MM.1S (cell line): ENCODE data around the gene AZI2.

Experiments used
- DNase-seq: peaks from one replicate; pipeline ENCODE4 v3.0.0-alpha.2; 2015
- H2AFZ ChIP-seq: fragments of 300-600 bp; sonication (generic); 2 replicates; pipeline ENCODE4 v1.6.0; 2016; ENCODE audit warnings: antibody characterized with exemption, low read length
- H3F3A ChIP-seq: fragments of 300-600 bp; sonication (generic); 2 replicates; pipeline ENCODE4 v1.6.1; 2016; ENCODE audit warnings: mild to moderate bottlenecking, antibody characterized with exemption, low read length, moderate library complexity, mixed read lengths; ENCODE audit not compliant: insufficient read depth
- H3K27ac ChIP-seq: fragments of 300-600 bp; sonication (generic); 2 replicates; pipeline ENCODE4 v1.5.1; 2016; ENCODE audit warnings: mild to moderate bottlenecking, low read length
- H3K27me3 ChIP-seq: fragments of 300-600 bp; sonication (generic); replicated peaks from 2 replicates; pipeline ENCODE4 v1.6.0; 2016; ENCODE audit warnings: low read length; ENCODE audit not compliant: insufficient read depth
- H3K36me3 ChIP-seq: fragments of 300-600 bp; sonication (generic); replicated peaks from 2 replicates; pipeline ENCODE4 v1.6.1; 2016; ENCODE audit warnings: mild to moderate bottlenecking, low read length, mixed read lengths; ENCODE audit not compliant: insufficient read depth
- H3K4me1 ChIP-seq: fragments of 300-600 bp; sonication (generic); 2 replicates; pipeline ENCODE4 v1.6.1; 2016; ENCODE audit warnings: low read length, mixed read lengths
- H3K4me2 ChIP-seq: fragments of 300-600 bp; sonication (generic); 2 replicates; pipeline ENCODE4 v1.6.0; 2016; ENCODE audit warnings: low read depth, low read length
- H3K4me3 ChIP-seq: fragments of 300-600 bp; sonication (generic); 2 replicates; pipeline ENCODE4 v1.5.1; 2016; ENCODE audit warnings: low read length, mixed read lengths
- H3K79me2 ChIP-seq: fragments of 300-600 bp; sonication (generic); 2 replicates; pipeline ENCODE4 v1.6.1; 2016; ENCODE audit warnings: mixed run types, low read length, mixed read lengths
- H3K9ac ChIP-seq: fragments of 300-600 bp; sonication (generic); 2 replicates; pipeline ENCODE4 v1.6.1; 2016; ENCODE audit warnings: low read length, mixed read lengths
- H3K9me2 ChIP-seq: fragments of 300-600 bp; sonication (generic); replicated peaks from 2 replicates; pipeline ENCODE4 v1.6.1; 2016; ENCODE audit warnings: mild to moderate bottlenecking, low read length, mixed read lengths; ENCODE audit not compliant: insufficient read depth
- H3K9me3 ChIP-seq: fragments of 300-600 bp; sonication (generic); replicated peaks from 2 replicates; pipeline ENCODE4 v1.6.1; 2016; ENCODE audit warnings: mild to moderate bottlenecking, low read length, mixed read lengths; ENCODE audit not compliant: insufficient read depth
- H4K20me1 ChIP-seq: fragments of 300-600 bp; sonication (generic); 2 replicates; pipeline ENCODE4 v1.6.1; 2016; ENCODE audit warnings: mild to moderate bottlenecking, low read length, moderate library complexity, mixed read lengths; ENCODE audit not compliant: insufficient read depth
- EZH2 ChIP-seq: fragments of 300-600 bp; sonication (generic); optimal IDR thresholded peaks from 2 replicates; pipeline ENCODE3; 2017; ENCODE audit warnings: low read depth, mild to moderate bottlenecking, antibody characterized with exemption, low read length, mixed read lengths
- EZH2phosphoT487 ChIP-seq: fragments of 300-600 bp; sonication (generic); IDR thresholded peaks from 2 replicates; pipeline ENCODE4 v1.6.1; 2018; ENCODE audit warnings: antibody characterized with exemption, low read length
- TF ChIP-seq, protein P1 (sequence below): fragments of 300-600 bp; sonication (generic); IDR thresholded peaks from 2 replicates; pipeline ENCODE4 v1.5.1; 2016; ENCODE audit warnings: antibody characterized with exemption, low read length, mixed read lengths

Gene AZI2

DNA sequence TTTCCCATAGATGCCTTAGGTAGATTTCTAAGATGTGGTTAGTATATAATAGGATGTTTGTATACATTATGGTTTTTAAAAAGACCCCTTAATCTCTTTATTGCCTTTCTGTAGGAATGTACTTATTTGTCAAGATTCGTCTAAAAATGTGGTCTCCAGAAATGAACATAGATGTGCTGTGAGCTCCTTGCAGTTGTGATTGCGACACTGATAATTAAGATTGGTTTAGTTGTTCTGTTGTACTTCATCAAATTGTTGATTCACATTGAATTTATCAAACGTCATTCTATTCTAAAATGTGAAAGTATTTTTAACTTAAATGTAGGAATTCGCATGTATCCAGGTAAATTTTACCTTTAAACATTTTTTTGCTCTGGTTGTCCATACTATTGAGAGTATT, 56.0 kb downstream of the AZI2 start:
- TF ChIP-seq, protein P1, sequence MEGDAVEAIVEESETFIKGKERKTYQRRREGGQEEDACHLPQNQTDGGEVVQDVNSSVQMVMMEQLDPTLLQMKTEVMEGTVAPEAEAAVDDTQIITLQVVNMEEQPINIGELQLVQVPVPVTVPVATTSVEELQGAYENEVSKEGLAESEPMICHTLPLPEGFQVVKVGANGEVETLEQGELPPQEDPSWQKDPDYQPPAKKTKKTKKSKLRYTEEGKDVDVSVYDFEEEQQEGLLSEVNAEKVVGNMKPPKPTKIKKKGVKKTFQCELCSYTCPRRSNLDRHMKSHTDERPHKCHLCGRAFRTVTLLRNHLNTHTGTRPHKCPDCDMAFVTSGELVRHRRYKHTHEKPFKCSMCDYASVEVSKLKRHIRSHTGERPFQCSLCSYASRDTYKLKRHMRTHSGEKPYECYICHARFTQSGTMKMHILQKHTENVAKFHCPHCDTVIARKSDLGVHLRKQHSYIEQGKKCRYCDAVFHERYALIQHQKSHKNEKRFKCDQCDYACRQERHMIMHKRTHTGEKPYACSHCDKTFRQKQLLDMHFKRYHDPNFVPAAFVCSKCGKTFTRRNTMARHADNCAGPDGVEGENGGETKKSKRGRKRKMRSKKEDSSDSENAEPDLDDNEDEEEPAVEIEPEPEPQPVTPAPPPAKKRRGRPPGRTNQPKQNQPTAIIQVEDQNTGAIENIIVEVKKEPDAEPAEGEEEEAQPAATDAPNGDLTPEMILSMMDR = no peak
- TF ChIP-seq EZH2 (no peak), EZH2phosphoT487 (no peak)
- no peaks in the 10 kb centered on the region for H4K20me1 ChIP-seq
- H3K27ac ChIP-seq = no peak overlapping the region
- H3K79me2 ChIP-seq = no peaks in the 10 kb centered on the region
- no peak overlapping the region for H3K4me2 ChIP-seq
- no peak for DNase-seq
- no peaks in the 10 kb centered on the region for H3F3A ChIP-seq
- no peaks in the 10 kb centered on the region for H3K9me3 ChIP-seq
- no peaks in the 10 kb centered on the region for H3K9me2 ChIP-seq
- no peak overlapping the region for H3K9ac ChIP-seq
- H3K36me3 ChIP-seq = no peaks in the 10 kb centered on the region
- H3K27me3 ChIP-seq = no peaks in the 10 kb centered on the region
- 0 out of 2 replicates have a peak, but pooled peaks cover 3% of the 10 kb centered on the region for H3K4me1 ChIP-seq
- no peak overlapping the region for H3K4me3 ChIP-seq
- H2AFZ ChIP-seq = no peak overlapping the region

DNA sequence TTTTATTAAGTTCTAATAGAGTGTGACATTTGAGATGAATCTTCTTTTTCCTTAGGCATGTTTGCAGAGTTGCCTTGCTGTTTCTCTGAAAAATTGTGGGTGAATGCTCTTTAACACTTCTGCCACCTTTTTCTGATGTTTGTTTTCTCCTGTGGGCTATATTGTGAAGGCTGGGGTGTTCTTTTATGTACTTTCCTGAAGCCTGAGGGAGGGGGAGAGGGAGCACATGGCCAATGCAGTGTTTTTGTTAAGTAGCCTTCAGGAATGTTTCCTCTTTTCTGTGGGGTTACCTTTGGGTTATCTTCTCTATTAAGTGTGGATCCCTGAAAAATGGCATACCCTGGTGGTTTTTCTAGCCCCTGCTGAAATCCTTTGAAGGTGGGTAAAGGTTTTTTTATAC, 57.0 kb downstream of the AZI2 start:
- TF ChIP-seq, protein P1 = no peak
- TF ChIP-seq EZH2 (no peak), EZH2phosphoT487 (no peak)
- DNase-seq = no peak
- Histone ChIP-seq H2AFZ (no peak overlapping the region), H3K4me2 (no peak overlapping the region), H3K9me2 (no peaks in the 10 kb centered on the region), H3K4me1 (0 out of 2 replicates have a peak, but pooled peaks cover 3% of the 10 kb centered on the region), H3K27ac (no peak overlapping the region), H3K9ac (no peak overlapping the region), H3F3A (no peaks in the 10 kb centered on the region), H3K4me3 (no peak overlapping the region), H3K27me3 (no peaks in the 10 kb centered on the region), H3K36me3 (no peaks in the 10 kb centered on the region), H3K9me3 (no peaks in the 10 kb centered on the region), H3K79me2 (no peaks in the 10 kb centered on the region), H4K20me1 (no peaks in the 10 kb centered on the region)

DNA sequence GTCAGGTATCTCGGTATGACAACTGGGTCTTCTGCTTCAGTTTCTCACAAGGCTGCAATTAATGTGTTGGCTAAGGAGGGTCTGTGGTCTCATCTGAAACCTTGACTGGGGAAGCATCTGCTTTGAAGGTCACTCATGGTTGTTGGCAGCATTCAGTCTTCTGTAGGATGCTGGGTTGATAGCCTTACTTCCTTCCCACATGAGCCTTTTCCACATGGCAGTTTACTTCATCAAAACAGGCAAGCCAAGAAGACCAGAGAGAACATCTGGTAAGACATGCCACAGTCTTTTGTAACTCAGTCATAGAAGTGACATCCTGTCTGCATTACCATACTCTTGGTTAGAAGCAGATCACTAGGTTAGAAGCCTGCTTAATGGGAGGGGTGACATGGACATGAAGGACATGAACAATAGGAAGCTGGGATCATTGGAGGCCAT, 57.7 kb downstream of the AZI2 start:
- Histone ChIP-seq H3K9me3 (no peaks in the 10 kb centered on the region), H3K27me3 (no peaks in the 10 kb centered on the region), H3K4me2 (no peak overlapping the region), H3K4me1 (0 out of 2 replicates have a peak, but pooled peaks cover 3% of the 10 kb centered on the region), H3K36me3 (no peaks in the 10 kb centered on the region), H3K9ac (no peak overlapping the region), H3K9me2 (no peaks in the 10 kb centered on the region), H4K20me1 (no peaks in the 10 kb centered on the region), H3F3A (no peaks in the 10 kb centered on the region), H3K79me2 (no peaks in the 10 kb centered on the region), H3K27ac (no peak overlapping the region), H3K4me3 (no peak overlapping the region), H2AFZ (no peak overlapping the region)
- no peak for DNase-seq
- TF ChIP-seq, protein P1 = no peak
- TF ChIP-seq EZH2phosphoT487 = no peak
- TF ChIP-seq EZH2 = no peak
